HepG2 (cell line): ENCODE data around the gene SQSTM1. TPM values are rescaled to one million over a fixed set of nuclear protein-coding genes. Genes with fewer than 3 reads are reported as not detected.

Experiments
- ASH2L ChIP-seq: fragments of 300-600, 200-600 bp; sonication (generic); IDR thresholded peaks from 2 replicates; pipeline ENCODE4 v1.7.0; 2017; ENCODE audit warnings: low read depth, mild to moderate bottlenecking, moderate library complexity, mixed read lengths, low read length; ENCODE audit not compliant: insufficient read length
- CHD4 ChIP-seq: fragments of 200-600 bp; sonication (generic); IDR thresholded peaks from 2 replicates; pipeline ENCODE4 v1.7.0; 2017; ENCODE audit warnings: mild to moderate bottlenecking, low read length, borderline replicate concordance
- CSRNP1 ChIP-seq: sonication (generic); formaldehyde crosslinking; IDR thresholded peaks from 2 replicates; pipeline ENCODE4 v1.8.1; 2023; ENCODE audit warnings: mild to moderate bottlenecking, missing genetic modification reagents
- EED ChIP-seq: sonication (generic); formaldehyde crosslinking; IDR thresholded peaks from 2 replicates; pipeline ENCODE4 v1.5.0; 2020; ENCODE audit warnings: mild to moderate bottlenecking, missing genetic modification reagents
- EZH2 ChIP-seq: conservative IDR thresholded peaks from 2 replicates; pipeline ENCODE4 v1.6.1; 2012; ENCODE audit warnings: mild to moderate bottlenecking, low read depth, low read length, moderate library complexity
- HDAC2 ChIP-seq: sonication (generic); formaldehyde crosslinking; IDR thresholded peaks from 2 replicates; pipeline ENCODE4 v1.4.0; 2020; ENCODE audit warnings: missing genetic modification reagents
- MTERF4 ChIP-seq: sonication (generic); formaldehyde crosslinking; IDR thresholded peaks from 2 replicates; pipeline ENCODE4 v1.8.0; 2023; ENCODE audit warnings: mild to moderate bottlenecking, missing genetic modification reagents
- NONO ChIP-seq, 2 experiments: fragments of 450-650 bp in 1 of 2; sonication (generic) in 1 of 2; formaldehyde crosslinking in 1 of 2; IDR thresholded peaks in 1 of 2; conservative IDR thresholded peaks in 1 of 2; 2 replicates each; pipeline versions ENCODE4 v1.6.1 to v1.8.0; 2017 to 2022; ENCODE audit warnings: mild to moderate bottlenecking in 1 of 2, missing genetic modification reagents in 1 of 2, moderate library complexity in 1 of 2
- NR2F6 ChIP-seq, 2 experiments: IDR thresholded peaks; 2 replicates each; pipeline ENCODE4 v1.6.1; 2016; ENCODE audit warnings: antibody characterized with exemption in 1 of 2, mild to moderate bottlenecking in 1 of 2
- NR3C1 ChIP-seq: sonication (generic); formaldehyde crosslinking; IDR thresholded peaks from 2 replicates; pipeline ENCODE4 v1.4.0; 2020; ENCODE audit warnings: missing genetic modification reagents
- SALL1 ChIP-seq: sonication (generic); formaldehyde crosslinking; IDR thresholded peaks from 2 replicates; pipeline ENCODE4 v1.8.0; 2022; ENCODE audit warnings: mild to moderate bottlenecking, missing genetic modification reagents
- SALL2 ChIP-seq: sonication (generic); formaldehyde crosslinking; IDR thresholded peaks from 2 replicates; pipeline ENCODE4 v1.8.1; 2023; ENCODE audit warnings: mild to moderate bottlenecking, missing genetic modification reagents, inconsistent platforms
- SAP130 ChIP-seq: IDR thresholded peaks from 2 replicates; pipeline ENCODE4 v1.6.1; 2016; ENCODE audit warnings: low read depth
- TCF7 ChIP-seq: sonication (generic); IDR thresholded peaks from 2 replicates; pipeline ENCODE4 v1.6.1; 2016; ENCODE audit warnings: antibody characterized with exemption, low read depth
- ZC3H13 ChIP-seq: sonication (generic); formaldehyde crosslinking; IDR thresholded peaks from 2 replicates; pipeline ENCODE4 v1.8.1; 2023; ENCODE audit warnings: mild to moderate bottlenecking, missing genetic modification reagents, moderate library complexity
- ZNF235 ChIP-seq: sonication (generic); formaldehyde crosslinking; IDR thresholded peaks from 2 replicates; pipeline ENCODE4 v1.8.1; 2023; ENCODE audit warnings: mild to moderate bottlenecking, missing genetic modification reagents, borderline replicate concordance
- ZNF574 ChIP-seq: sonication (generic); formaldehyde crosslinking; IDR thresholded peaks from 2 replicates; pipeline ENCODE4 v1.4.0; 2020; ENCODE audit warnings: missing genetic modification reagents
- polyA plus RNA-seq, 8 experiments: library from polyadenylated mRNA; depleted of rRNA in 3 of 8; stranded (reverse) in 7 of 8; unstranded in 1 of 8; fragments of >200 nt; fragmentation: Illumina TruSeq in 4 of 8; extraction: Trizol in 4 of 8; gene quantifications; 2 replicates each; pipeline versions ENCODE4 v1.2.1 to v1.2.3, GENCODE V29; 2011 to 2016; ENCODE audit warnings: low read depth in 4 of 8, missing spikeins in 1 of 8, mixed read lengths in 1 of 8; ENCODE audit not compliant: insufficient read depth in 1 of 8
- total RNA-seq, 5 experiments: library from RNA; depleted of rRNA; stranded (reverse); fragments of >200 nt; fragmentation: Illumina TruSeq; extraction: Trizol; gene quantifications; 2 replicates each; pipeline ENCODE4 v1.2.3, GENCODE V29; 2016; ENCODE audit warnings: low read depth in 1 of 5

SQSTM1 gene
- total and polyA plus RNA-seq, 2 of the 13 experiments (the other 11 are each of a cell fraction or from before 2014, with no cell fraction given): 90.9 to 160 TPM

DNA sequence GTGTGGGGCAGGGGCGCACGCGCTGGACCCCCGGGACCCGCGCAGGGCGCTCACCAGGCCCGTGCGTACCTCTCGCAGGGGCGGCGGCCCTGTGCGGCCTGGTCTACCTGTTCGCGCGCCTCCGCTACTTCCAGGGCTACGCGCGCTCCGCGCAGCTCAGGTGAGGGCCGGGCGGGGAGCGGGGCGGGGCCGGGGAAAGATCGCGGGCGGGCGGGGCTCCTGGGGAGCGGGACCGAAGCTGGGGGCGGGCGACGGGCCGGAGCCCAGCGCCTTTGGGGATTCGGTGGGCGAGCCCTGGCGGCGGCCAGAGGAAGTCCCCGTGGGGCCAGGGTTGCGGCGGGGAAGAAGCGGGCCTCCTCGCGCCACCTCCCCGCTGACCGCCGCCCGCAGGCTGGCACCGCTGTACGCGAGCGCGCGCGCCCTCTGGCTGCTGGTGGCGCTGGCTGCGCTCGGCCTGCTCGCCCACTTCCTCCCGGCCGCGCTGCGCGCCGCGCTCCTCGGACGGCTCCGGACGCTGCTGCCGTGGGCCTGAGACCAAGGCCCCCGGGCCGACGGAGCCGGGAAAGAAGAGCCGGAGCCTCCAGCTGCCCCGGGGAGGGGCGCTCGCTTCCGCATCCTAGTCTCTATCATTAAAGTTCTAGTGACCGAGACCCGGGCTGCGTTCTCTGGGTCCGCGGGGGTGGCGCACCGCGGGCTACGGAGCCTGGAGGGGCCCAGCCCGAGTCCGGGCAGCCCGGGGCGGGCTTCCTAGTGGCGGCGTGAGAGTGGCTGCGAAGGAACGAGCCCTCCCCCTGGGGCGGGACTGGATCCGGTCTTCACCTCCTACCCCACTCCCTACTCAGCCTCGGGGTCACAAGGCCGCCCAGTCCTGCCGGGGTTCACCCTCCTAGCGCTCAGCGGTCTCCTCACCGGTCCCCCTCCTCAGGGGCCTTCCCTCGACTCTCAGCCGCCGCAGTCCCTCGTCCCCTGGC, 24.6 kb upstream of the SQSTM1 start (continued):
- TF ChIP-seq CHD4 (no peak), ZNF574 (CRISPR knock-in tag) (peak; percentile 87), HDAC2 (CRISPR knock-in tag) (no peak), NONO (IDR thresholded peaks at IDR 0.05) (no peak), NONO (CRISPR knock-in tag; conservative IDR thresholded peaks at IDR 0.05) (peak; percentile 61; the same call in 1 of the 2 replicates), ZC3H13 (CRISPR knock-in tag) (peak; percentile 55; the same call in 1 of the 2 replicates), SAP130 (peak; percentile 55), TCF7 (no peak), SALL1 (CRISPR knock-in tag) (no peak), EED (CRISPR knock-in tag) (no peak), ASH2L (peak; percentile 50), NR3C1 (CRISPR knock-in tag) (no peak), ZNF235 (CRISPR knock-in tag) (no peak), CSRNP1 (no peak; the same call in 1 of the 2 replicates), EZH2 (no peak), MTERF4 (0 out of 2 replicates have a peak, but pooled peaks have one; percentile 77), SALL2 (CRISPR knock-in tag) (peak; percentile 26; the same call in 1 of the 2 replicates), NR2F6 (IDR thresholded peaks at IDR 0.05) (0 out of 2 replicates have a peak, but pooled peaks have one; percentile 21), NR2F6 (CRISPR knock-in tag; IDR thresholded peaks at IDR 0.05) (peak; percentile 39)
